Pancreas (tissue), 10 donors: Measurements from ENCODE around the gene CNEP1R1. TPM values are rescaled to one million over a fixed set of nuclear protein-coding genes. Genes with fewer than 3 reads are reported as not detected.
A peak's percentile ranks its signal among the peaks of the same experiment; 100 is the strongest.

Experiments used
- ATAC-seq, 4 donors: fragments of 200-7000 bp; cut with Tn5 transposase; one replicate each; pipeline versions ENCODE4 v1.8.0 to v1.9.1; 2020; ENCODE audit warnings: mild to moderate bottlenecking in 4 of 4, moderate library complexity in 4 of 4
- DNase-seq, 6 donors: peaks; one replicate each; pipeline ENCODE4 v3.0.0-alpha.2; 2020
- FAIRE-seq: peaks from 2 replicates; lab custom pipeline; 2012; peaks lifted over from hg19 to GRCh38; lab: Jason Lieb, UNC
- H3K27ac ChIP-seq, 4 donors: fragments of 200-600 bp; sonication (generic); 1 replicate in 3 of 4; 2 replicates in 1 of 4; pipeline versions ENCODE4 v1.5.0 to v1.8.0; 2020
- H3K27me3 ChIP-seq, 4 donors: fragments of 200-600 bp; one replicate each; pipeline ENCODE4 v1.8.0; 2021
- H3K36me3 ChIP-seq, 3 donors: fragments of 200-600 bp; sonication (generic) in 1 of 3; one replicate each; pipeline versions ENCODE4 v1.5.0 to v1.8.0; 2020 to 2021
- H3K4me1 ChIP-seq, 3 donors: fragments of 200-600 bp; one replicate each; pipeline ENCODE4 v1.8.0; 2021
- H3K4me3 ChIP-seq, 4 donors: fragments of 200-600 bp; sonication (generic) in 2 of 4; one replicate each; pipeline versions ENCODE4 v1.5.0 to v1.8.0; 2020 to 2021
- H3K9me3 ChIP-seq, 4 donors: fragments of 200-600 bp; one replicate each; pipeline ENCODE4 v1.8.0; 2021
- CTCF ChIP-seq, 4 donors: fragments of 200-600 bp; sonication (generic) in 3 of 4; IDR thresholded peaks; one replicate each; pipeline versions ENCODE4 v1.5.0 to v1.8.0; 2021; ENCODE audit warnings: antibody characterized with exemption in 4 of 4
- WGBS, 2 donors: extraction: QIAGEN DNeasy Blood & Tissue Kit; methylation state at CpG; one replicate each; pipeline ENCODE4 v1.1.7; 2013; 5-methylcytosine and 5-hydroxymethylcytosine counted together
- intact Hi-C, 3 donors: fragments of 100-400 bp; cut with DNase I; formaldehyde crosslinking; loops; one replicate each; pipeline versions ENCODE4 v1.11.1 to v1.14.2; 2022
- polyA plus RNA-seq, 2 donors: library from polyadenylated mRNA; stranded (reverse); fragments of 200-250 nt; gene quantifications; one replicate each; pipeline ENCODE4 v1.2.3, GENCODE V29; 2013
- total RNA-seq, 6 donors: library from RNA; stranded (reverse); fragmentation: NEBNext Ultra II Directional in 4 of 6; extraction: Animal tissue kit (Norgen Biotek cat#: 25700) in 4 of 6; gene quantifications; one replicate each; pipeline versions ENCODE4 v1.2.1 to v1.2.4, GENCODE V29; 2021 to 2023
- donor health status: healthy with polysubstance abuse.
- donor health status: DM: no; HTN: no; CAD: no; lungs with moderate emphysema.
- donor health status: DM: no; HTN: no; CAD: no.
- donor health status: control.
- donor health status: control.
- donor health status: Bipolar disorder and iron deficiency.
- donor health status: DM: yes; HTN: yes; CAD: no.
- donor health status: DM: no; HTN: no; CAD: no.
- donor health status: DM: no; HTN: no; CAD: no.
- donor health status: DM: yes; HTN: yes; CAD: no.

The CNEP1R1 gene
- total and polyA plus RNA-seq, 8 donors = 3.9 to 10.2 (median 6.3) TPM

- Histone ChIP-seq H3K4me1 (no peaks in the 10 kb centered on the region), H3K4me3 (no peak overlapping the region), H3K27ac (no peak overlapping the region), H3K27me3 (no peaks in the 10 kb centered on the region), H3K36me3 (no peaks in the 10 kb centered on the region), H3K9me3 (no peaks in the 10 kb centered on the region)
- DNase-seq (no peak), FAIRE-seq (no peak), ATAC-seq (no peak)
- 60 to 69% methylated on average over 3 of the region's 3 CpGs for WGBS, 2 donors
- no peak for TF ChIP-seq CTCF (IDR thresholded peaks at IDR 0.05)
- intact Hi-C loops = no loop called here
These were observed 34.6 kb downstream of the CNEP1R1 start for GRCh38 chr16:50059669-50060068.

GRCh38 chr16:50061326-50061725 lies 36.3 kb downstream of the CNEP1R1 start:
- Histone ChIP-seq H3K27me3 (no peaks in the 10 kb centered on the region), H3K4me1 (no peaks in the 10 kb centered on the region), H3K36me3 (no peaks in the 10 kb centered on the region), H3K9me3 (no peaks in the 10 kb centered on the region), H3K4me3 (no peak overlapping the region), H3K27ac (no peak overlapping the region)
- DNase-seq (no peak), ATAC-seq (no peak), FAIRE-seq (no peak)
- TF ChIP-seq CTCF (IDR thresholded peaks at IDR 0.05) = no peak
- 44 to 86% methylated on average over 1 of the region's 1 CpG for WGBS, 2 donors
- intact Hi-C loops = no loop called here

GRCh38 chr16:50065241-50065623 lies 40.2 kb downstream of the CNEP1R1 start:
- H3K27me3 ChIP-seq = no peaks in the 10 kb centered on the region
- peak overlapping the region in 2 of 4 donors; percentile 92 to 99 for H3K4me3 ChIP-seq
- FAIRE-seq (no peak), DNase-seq (no peak), ATAC-seq (no peak)
- H3K36me3 ChIP-seq = no peaks in the 10 kb centered on the region
- H3K9me3 ChIP-seq = no peaks in the 10 kb centered on the region
- intact Hi-C loops = no loop called here
- peaks cover 0 to 17% (median 9%) of the 10 kb centered on the region in 3 donors for H3K4me1 ChIP-seq
- no peak for TF ChIP-seq CTCF (IDR thresholded peaks at IDR 0.05)
- H3K27ac ChIP-seq = peak overlapping the region in 3 of 4 donors; percentile 90 to 97 (median 94)
- WGBS, 2 donors = 70 to 73% methylated on average over 8 of the region's 8 CpGs

GRCh38 chr16:50065624-50066481 lies 40.8 kb downstream of the CNEP1R1 start, which contains the start of gene HEATR3:
Gene HEATR3, plus strand, starts transcription at chr16:50065970. Its CDS starts 162 bp downstream, at chr16:50066132.
- Histone ChIP-seq H3K36me3 (no peaks in the 10 kb centered on the region), H3K27me3 (no peaks in the 10 kb centered on the region), H3K4me3 (peak within 1 kb of the TSS; percentile 80 to 99 (median 96)), H3K9me3 (no peaks in the 10 kb centered on the region), H3K4me1 (peaks cover 0 to 17% (median 9%) of the 10 kb centered on the region in 3 donors), H3K27ac (peak within 1 kb of the TSS; percentile 90 to 97 (median 94))
- TF ChIP-seq CTCF (IDR thresholded peaks at IDR 0.05) = no peak
- FAIRE-seq = no peak
- 2 to 3% methylated on average over 59 to 91 of the region's 91 CpGs for WGBS, 2 donors
- peak; percentile 90 to 98 (median 97) for DNase-seq
- peak; percentile 92 to 97 (median 94) for ATAC-seq
- intact Hi-C loops = no loop called here
